NCI-H524 treated with DMSO at 0.1 percent for 48 hours (cell line): ENCODE measurements around the gene CDHR1.
A peak's percentile ranks its signal among the peaks of the same experiment; 100 is the strongest.
"Not testable (repeated sequence)": the region's sequence is repeated elsewhere in the genome, so short reads cannot be mapped to it uniquely, and the experiment has no call there.

Experiments used
- DNase-seq: peaks from one replicate; lab custom pipeline; 2025; lab: John Stamatoyannopoulos, UW

Gene CDHR1

DNA sequence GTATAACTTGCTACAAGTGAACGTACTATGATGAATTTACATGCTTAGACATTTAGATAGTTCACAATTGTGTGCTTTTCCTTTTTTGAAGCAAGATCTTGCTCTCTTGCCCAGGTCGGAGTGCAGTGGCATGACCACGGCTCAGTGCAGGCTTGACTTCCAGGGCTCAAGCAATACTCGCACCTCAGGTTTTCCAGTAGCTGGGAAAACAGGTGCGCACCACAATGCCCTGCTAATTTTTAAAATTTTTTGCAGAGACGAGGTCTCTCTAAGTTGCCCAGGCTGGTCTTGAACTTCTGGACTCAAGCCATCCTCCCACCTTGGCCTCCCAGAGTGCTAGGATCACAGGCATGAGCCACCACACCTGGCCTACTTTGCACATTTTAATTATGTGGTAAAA is 18.9 kb upstream of the CDHR1 start:
- no peak for DNase-seq

GRCh38 chr10:84176351-84176750 is 18.0 kb upstream of the CDHR1 start:
- DNase-seq, result no peak

GRCh38 chr10:84176836-84177474 is 17.4 kb upstream of the CDHR1 start:
- no peak for DNase-seq

GRCh38 chr10:84177541-84178141 is 16.7 kb upstream of the CDHR1 start:
- no peak for DNase-seq

- DNase-seq, result no peak
Measured at GRCh38 chr10:84178160-84178609, 16.2 kb upstream of the CDHR1 start.

DNA sequence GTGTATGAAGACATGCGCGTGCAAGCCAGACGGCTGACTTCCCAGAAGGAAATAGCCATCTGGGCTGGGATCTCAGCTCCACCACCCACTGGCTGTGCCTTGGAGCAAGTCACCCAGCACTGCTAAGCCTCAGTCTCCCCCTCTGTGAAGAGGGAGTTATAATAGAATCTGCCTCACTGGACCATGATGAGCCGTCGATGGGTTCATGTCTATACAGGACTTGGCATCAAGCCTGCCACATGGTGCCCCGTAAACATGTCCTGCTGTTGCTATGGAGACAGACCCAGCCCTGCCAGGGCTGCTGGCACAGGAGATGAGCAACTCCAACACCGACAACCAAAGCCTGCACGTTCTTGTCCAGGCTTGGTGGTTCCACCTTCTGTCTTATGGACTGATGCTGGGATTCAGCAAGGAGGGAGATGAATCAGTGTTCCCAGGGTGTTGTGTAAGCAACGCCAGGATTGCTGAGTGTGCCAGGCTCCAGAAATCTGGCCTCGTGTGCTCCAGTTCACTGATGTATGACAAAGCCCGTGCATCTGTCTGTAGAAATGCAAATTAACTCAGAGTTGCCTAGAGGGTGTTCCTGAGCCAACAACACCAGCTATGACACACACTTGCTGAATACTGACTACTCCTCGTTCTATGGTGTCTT is 15.2 kb upstream of the CDHR1 start:
- DNase-seq, result peak; percentile 49

DNA sequence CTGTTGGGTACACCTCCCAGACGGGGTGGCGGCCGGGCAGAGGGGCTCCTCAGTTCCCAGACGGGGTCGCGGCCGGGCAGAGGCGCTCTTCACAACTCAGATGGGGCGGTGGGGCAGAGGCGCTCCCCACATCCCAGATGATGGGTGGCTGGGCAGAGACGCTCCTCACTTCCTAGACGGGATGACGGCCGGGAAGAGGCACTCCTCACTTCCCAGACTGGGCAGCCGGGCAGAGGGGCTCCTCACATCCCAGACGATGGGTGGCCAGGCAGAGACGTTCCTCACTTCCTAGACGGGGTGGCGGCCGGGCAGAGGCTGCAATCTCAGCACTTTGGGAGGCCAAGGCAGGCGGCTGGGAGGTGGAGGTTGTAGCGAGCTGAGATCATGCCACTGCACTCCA is 14.0 kb upstream of the CDHR1 start:
- DNase-seq, result not testable (repeated sequence)

- no peak for DNase-seq
Measured at GRCh38 chr10:84181631-84182030, 12.7 kb upstream of the CDHR1 start.

- no peak for DNase-seq
Measured at GRCh38 chr10:84184517-84184916, 9.8 kb upstream of the CDHR1 start.

GRCh38 chr10:84185526-84186175 is 8.7 kb upstream of the CDHR1 start:
- DNase-seq, result peak; percentile 54

DNA sequence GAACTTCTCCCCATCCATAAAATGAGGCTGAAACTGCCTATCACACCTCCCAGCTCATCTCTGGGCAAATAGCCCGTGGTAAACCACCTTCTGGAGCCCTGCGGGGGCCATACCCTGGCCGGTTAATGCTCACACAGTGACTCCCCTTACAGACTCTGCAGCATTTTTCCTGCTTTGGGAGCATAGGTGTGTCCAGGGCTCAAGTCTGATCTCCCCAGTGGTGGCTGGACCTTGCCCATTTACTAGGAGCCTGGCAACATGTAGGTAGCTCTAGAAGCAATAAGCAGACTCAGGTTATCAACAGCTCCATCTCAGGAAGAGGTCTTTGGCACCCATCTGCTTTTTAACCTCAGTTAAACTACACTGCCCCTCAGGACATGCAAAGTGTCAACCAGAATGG is 5.5 kb upstream of the CDHR1 start:
- DNase-seq, result no peak

- no peak for DNase-seq
Measured at GRCh38 chr10:84190621-84191020, 3.7 kb upstream of the CDHR1 start.

DNA sequence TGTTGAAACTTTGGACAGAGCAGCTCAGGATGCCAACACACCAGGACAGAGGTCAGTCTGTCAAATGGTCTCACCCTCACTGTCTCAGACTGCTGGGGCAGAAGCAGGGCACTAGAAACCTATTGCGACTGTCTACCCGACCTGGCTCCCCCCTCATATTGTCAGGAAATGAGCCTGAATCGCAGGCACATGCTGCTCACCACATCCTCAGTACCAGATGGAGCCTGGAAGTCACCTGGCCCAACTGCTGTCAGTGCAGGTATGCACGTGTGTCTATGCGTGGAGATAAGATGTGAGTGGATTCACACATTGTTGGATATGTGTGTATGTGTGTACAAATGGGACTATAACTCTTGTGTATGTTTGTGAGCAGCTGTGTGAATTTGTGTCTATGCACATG is 3.2 kb upstream of the CDHR1 start:
- no peak for DNase-seq

DNA sequence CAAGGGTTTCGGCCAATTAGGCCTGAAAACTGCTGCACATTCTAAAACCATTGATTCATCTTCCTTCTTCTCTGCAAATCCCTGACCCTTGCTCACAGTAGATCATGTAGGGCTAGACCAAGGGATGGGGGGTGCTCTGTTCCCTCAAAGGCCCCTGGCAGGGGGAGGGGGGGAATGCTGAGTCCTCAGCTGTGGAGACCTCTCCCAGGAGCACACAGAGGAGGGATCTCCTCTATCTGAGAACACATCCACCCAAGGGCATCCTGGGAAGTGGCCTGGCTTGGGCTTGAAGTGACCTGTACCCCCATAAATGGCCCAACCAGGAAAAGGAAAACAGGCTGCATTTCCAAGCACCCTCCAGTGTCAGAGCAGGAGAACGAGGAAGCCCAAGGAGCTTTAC is 1.0 kb upstream of the CDHR1 start:
- DNase-seq, result no peak

GRCh38 chr10:84193846-84194423 is 402 bp upstream of the CDHR1 start:
- DNase-seq, result no peak

DNA sequence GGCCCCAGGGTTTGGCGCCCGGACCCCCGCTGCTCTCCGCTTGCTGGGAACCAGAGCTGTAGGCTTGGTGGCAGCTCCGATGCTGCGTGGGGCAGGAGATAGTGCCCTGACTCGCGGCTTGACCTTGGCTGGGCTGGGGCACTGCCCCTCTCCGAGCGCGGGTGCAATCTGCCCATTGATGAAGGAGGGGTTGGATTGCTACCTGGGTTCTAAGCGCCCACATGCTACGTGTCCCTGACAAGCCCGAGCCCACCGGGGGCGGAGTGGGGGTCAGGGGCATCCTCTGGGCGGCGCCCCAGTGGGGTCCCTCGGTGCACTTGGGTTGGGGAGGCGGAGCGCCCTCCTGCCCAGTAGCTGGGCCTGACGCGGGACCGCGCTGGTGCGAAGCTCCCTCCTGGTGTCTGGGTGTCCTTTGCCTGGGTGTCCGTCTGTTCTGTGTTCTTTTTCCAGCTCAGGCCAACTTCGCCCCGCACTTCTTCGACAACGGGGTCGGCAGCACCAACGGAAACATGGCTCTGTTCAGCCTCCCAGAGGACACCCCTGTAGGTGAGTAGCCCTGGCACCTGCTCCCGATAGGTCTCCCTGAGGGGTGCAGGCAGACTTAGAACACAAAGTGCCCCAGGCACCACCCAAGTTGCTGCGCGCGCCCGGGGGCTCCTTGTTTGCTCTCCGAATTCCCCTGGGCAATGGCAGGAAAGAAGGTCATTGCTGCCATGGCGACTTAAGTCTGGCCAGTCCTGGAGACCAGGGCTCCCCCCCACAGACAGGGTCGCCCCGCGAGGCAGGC is 900 bp downstream of the CDHR1 start:
- DNase-seq, result no peak

DNA sequence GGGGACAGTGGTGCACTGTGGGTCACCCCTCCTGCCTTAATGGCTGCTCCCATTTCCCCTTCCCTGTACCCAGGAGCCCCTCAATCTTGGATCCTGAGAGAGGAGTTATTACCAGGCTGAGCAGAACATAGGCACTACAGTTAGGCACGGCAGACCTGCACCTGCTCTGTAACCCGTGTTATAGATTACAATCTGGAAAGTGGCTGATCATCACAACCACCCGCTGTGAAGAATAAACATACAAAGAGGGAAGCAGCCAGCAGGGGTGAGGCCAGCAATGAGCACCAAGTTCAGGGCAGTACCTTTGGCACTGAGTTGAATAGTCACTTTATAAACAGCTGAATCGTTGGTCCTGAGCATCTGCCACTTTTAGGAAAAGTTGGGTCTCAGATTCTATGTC is 1.7 kb downstream of the CDHR1 start:
- no peak for DNase-seq

- no peak for DNase-seq
Measured at GRCh38 chr10:84196941-84197340, 2.6 kb downstream of the CDHR1 start.

DNA sequence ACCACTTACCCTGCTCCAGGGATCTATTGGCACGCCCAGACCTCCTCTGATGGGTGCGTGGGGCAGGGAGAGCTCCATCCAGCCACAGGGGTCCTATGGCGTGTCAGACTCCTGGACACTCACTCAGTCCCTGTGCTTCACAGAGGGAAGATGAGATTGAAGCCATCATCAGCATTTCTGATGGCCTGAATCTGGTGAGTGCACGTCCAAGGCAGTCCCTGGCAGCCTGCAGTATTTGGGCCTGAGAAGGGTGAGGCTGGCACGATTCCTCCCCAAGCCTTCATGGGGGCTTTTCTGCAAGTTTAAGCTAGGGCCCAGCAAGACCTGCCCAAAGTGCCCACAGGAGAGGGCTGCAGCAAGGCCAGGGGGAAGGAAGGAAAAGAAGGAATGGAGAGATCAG is 3.3 kb downstream of the CDHR1 start:
- DNase-seq, result no peak

DNA sequence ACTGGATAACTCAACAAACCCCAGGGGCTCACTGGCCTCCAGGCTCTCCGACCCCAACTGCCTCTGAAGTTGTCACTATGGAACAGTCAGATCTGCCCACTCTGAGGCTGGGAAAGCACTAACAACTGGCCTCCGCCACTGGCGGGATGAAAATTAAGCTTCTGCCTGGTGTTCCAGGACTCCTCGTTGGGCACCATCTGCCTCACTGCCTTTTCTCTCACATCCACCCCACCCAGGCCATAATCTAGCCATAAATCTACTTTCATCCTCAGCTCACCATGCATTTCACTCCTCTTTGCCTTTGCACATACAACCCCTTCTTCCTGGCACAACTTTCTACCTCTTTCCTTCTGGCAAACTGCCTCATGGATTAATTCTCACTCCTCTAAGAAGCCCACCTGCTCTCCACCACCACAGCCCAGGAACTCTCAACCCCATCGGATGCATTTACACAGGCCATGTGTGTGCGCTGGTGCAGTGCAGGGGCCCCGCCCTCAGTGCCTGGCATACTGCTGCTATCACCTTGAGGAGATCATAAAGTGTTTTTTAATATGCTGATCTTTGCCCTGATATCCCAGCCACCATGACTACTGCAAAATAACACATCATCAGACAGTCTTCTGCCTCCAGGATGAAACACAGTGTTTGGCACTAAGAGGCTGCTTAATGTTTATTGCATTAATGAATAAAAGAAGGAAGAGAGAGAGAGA is 4.0 kb downstream of the CDHR1 start:
- DNase-seq, result no peak

DNA sequence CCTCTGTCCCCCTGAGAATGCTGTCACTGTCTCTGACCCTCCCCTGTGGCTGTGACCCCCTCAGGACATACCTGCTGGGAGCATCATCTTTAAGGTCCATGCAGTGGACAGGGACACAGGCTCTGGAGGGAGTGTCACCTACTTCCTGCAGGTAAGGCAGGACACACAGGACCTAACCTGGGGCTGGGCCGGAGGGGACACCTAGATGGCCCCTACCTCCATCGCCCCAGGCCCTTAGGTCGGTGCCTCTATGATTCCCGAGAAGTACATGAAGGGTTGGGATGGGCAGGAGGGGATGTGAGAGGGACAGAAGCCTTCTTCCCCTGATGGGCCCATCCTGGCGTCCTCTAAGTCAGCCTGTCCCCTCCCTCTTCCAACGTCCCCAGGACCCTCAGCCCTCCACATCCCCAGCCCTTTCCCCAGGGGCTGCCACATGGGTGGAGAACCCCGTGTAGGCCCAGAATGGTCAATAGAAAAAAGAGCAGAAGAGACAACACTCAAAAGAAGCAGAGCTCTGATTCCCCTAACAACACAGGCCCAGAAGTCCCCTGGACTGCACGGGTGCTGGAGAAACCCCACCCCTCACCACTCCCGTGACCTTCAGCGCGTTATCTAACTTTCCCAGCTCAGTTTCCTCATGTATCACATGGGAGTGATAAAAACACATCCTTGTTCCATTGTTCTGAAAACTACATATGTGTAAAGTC is 6.4 kb downstream of the CDHR1 start:
- DNase-seq, result no peak
